CD4-positive, alpha-beta T cell treated with Interleukin-2 at 100 ng/mL for 4 hours (primary cell): Measurements from ENCODE around the gene BMPR1B.

Source experiments
- DNase-seq: peaks from one replicate; pipeline ENCODE4 v3.0.0-alpha.2; 2020; ENCODE audit warnings: low spot score

Gene BMPR1B

GRCh38 chr4:95188701-95189370, 431.1 kb downstream of the BMPR1B start:
- DNase-seq, result peak; percentile 9

DNA sequence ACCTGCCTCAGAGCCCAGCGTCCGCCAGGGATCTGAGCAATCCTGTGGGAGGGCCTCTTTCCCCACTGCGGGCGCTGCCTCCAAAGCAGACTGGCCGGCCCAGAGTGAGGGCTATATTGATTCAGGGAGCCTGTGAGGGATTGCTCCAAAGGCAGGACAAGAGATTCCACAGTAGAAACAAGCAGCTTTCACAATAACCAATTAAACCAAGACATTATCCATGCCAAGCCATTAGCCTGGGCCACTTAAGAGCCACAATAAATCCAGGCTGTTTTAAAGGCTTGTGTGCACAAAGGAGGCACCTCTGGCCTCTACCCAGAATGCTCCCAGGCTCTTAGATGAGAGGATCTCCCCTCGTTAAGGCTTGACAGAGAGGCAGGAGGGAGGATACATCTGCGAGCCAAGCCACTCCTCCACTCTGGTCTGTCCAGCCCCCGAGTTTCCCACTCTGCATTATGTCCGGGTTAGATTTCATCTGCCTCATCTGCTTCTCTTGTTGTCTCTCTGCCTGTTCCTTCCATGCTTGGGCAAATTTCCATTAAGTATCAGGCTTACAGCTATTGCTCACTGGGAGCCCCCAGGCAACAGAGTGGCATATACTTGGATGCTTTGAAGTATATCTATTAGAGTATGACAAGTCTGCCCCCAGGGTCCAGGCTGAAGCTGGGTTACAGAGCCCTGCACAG, 433.1 kb downstream of the BMPR1B start:
- no peak for DNase-seq

- no peak for DNase-seq
Measured at GRCh38 chr4:95191537-95191936, 433.8 kb downstream of the BMPR1B start.

DNA sequence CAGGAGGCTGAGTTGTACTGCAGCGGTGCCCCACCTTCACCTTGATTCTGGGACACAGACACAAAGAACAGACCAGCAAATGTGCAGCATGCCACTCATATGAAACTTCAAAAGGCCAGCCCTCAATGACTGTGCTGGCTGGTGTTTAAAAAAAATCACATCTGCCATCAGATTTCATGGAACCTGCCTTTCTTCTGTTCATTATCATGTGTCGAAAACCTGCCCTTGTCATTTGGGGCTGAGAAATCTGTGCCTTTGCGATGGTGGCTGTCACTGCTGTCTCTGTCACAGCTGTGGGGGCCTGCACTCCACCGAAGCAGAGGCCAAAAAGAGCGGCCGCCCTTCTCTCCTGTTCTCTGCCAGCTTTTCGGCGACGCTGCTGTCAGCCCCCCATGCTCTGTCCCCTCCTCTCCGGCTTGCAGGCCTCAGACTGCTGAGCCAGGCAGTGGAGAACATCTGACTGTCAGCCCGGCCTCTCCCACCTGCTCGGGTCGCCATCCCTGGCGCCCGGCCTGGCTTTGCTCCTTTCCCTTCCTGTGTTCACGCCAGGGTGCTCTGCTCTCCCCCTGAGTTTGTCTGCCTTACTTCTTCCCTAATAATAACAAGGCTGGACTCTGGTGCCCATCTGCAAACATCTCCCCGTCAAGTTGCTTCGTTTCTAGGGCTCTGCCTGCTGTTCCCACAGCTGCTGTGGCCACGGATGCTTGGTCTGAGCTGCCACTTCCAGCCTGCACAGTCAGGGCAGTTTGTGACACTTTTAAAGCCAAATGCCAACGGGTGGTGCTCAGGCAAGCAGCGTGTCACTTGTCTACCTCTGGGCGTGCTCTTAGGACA, 435.9 kb downstream of the BMPR1B start:
- DNase-seq, result no peak

DNA sequence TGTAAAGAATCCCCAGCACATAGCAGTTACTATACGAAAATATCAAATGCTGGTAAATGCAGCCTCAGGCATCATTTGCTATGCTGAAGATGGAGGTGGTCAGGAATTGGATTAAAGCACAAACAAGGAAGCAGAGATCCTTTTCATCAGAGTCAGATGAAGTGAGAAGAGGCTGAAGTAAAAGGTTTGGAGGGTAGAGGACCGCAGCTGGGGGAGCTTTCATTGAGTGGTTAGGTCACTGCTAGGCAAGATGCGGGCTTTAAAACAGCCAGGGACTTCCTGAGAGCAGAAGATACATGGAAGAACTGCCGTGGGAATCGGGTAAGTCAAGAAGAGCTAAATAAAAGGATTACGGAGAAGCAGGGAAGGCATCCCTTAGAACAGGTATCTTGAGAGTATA, 439.6 kb downstream of the BMPR1B start:
- no peak for DNase-seq

DNA sequence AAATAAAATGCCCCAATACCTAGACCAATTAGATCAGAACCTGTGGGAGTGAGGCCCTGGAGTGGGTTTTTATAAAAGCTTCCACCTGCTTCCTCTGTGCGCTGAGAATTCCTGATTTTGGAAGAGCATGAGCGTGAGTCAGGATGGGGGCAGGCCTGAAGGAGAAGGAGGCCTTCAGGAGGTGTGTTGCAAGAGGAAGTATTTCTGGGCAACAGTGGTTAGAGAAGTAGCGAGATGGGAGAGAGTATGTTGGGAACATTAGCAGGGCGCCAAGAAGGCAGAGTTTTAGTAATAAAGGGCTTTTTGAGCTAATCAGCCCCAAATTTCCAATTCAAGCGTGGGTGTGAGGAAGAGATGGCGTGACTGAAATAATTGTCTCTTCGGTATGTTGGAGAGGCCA, 441.2 kb downstream of the BMPR1B start:
- DNase-seq, result no peak

GRCh38 chr4:95204267-95204844, 446.6 kb downstream of the BMPR1B start:
- DNase-seq, result no peak

DNA sequence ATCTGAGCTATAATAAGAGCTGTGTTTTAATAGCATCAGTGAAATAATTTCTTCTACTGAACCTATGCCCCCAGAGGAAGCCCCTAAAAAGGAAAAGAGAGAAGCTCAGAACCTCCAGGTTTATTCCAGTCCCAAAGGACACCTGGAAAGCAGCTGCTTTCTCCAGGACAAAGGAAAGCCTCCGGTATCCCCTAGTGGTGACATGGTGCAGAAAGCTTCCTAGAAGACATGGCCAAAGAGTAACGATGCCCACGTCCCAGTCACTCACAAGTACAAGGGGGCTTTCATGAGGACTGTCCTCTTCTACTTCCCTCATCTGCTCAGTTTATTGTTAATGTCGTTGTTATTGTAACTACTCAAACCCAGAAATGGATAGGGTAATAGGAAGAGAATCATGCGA, 447.1 kb downstream of the BMPR1B start:
- no peak for DNase-seq
